Endothelial cell of umbilical vein (primary cell): ENCODE data around the gene CLEC16A.

Experiments used
- CTCF ChIP-seq, 2 donors: IDR thresholded peaks; 1 replicate in 1 of 2; 2 replicates in 1 of 2; pipeline ENCODE4 v1.5.1; 2011; ENCODE audit warnings: low read length in 2 of 2, mild to moderate bottlenecking in 2 of 2, moderate library complexity in 2 of 2, control low read depth in 1 of 2, inconsistent platforms in 1 of 2, low read depth in 1 of 2; ENCODE audit not compliant: insufficient read depth in 1 of 2; ENCODE audit errors: extremely low read depth in 1 of 2
- EZH2 ChIP-seq: IDR thresholded peaks from 2 replicates; pipeline ENCODE4 v1.6.1; 2012; ENCODE audit warnings: borderline replicate concordance, low read depth, mild to moderate bottlenecking, moderate library complexity, low read length, inconsistent platforms; ENCODE audit not compliant: severe bottlenecking
- FOS ChIP-seq: IDR thresholded peaks from 2 replicates; pipeline ENCODE4 v1.6.1; 2011; ENCODE audit warnings: mild to moderate bottlenecking, low read length, moderate library complexity, borderline replicate concordance; ENCODE audit not compliant: insufficient read depth
- JUN ChIP-seq: IDR thresholded peaks from 2 replicates; pipeline ENCODE4 v1.6.1; 2011; ENCODE audit warnings: borderline replicate concordance, low read depth; ENCODE audit not compliant: insufficient read length, insufficient read depth
- MAX ChIP-seq: IDR thresholded peaks from 2 replicates; pipeline ENCODE4 v1.6.1; 2011; ENCODE audit not compliant: insufficient read depth, insufficient read length
- POLR2A ChIP-seq: IDR thresholded peaks from 2 replicates; pipeline ENCODE4 v1.6.1; 2012; ENCODE audit warnings: low read depth, mild to moderate bottlenecking, control low read depth, low read length
- POLR2AphosphoS5 ChIP-seq: IDR thresholded peaks from 2 replicates; pipeline ENCODE4 v1.6.1; 2012; ENCODE audit warnings: low read depth, mild to moderate bottlenecking, control low read depth, low read length, moderate library complexity; ENCODE audit not compliant: insufficient read depth

- TF ChIP-seq CTCF (IDR thresholded peaks at IDR 0.05; ENCODE audit: extremely low read depth in 1 of 2, insufficient read depth in 1 of 2, low read depth in 1 of 2, low read length in 2 of 2) (no peak), MAX (no peak), JUN (no peak), EZH2 (no peak), POLR2AphosphoS5 (no peak), POLR2A (no peak), FOS (no peak)
These were observed 123.4 kb downstream of the CLEC16A start for GRCh38 chr16:11067697-11068141.
